Lower lobe of right lung (tissue), 2 donors: ENCODE data around the gene ISM1. TPM values are rescaled to one million over a fixed set of nuclear protein-coding genes. Genes with fewer than 3 reads are reported as not detected.

Source experiments
- ATAC-seq, 2 donors: fragments of 200-7000 bp; cut with Tn5 transposase; one replicate each; pipeline ENCODE4 v1.9.1; 2020 to 2022; ENCODE audit warnings: mild to moderate bottlenecking in 2 of 2, moderate library complexity in 2 of 2
- DNase-seq: peaks from one replicate; pipeline ENCODE4 v3.0.0-alpha.2; 2020
- H3K27ac ChIP-seq: fragments of 200-600 bp; one replicate; pipeline ENCODE4 v1.8.0; 2022
- H3K27me3 ChIP-seq: fragments of 200-600 bp; one replicate; pipeline ENCODE4 v1.8.0; 2022; ENCODE audit warnings: low read depth
- H3K36me3 ChIP-seq: fragments of 200-600 bp; one replicate; pipeline ENCODE4 v1.8.0; 2022; ENCODE audit warnings: mild to moderate bottlenecking
- H3K4me1 ChIP-seq: fragments of 200-600 bp; one replicate; pipeline ENCODE4 v1.8.0; 2022
- H3K4me3 ChIP-seq: fragments of 200-600 bp; one replicate; pipeline ENCODE4 v1.8.0; 2022; ENCODE audit warnings: mild to moderate bottlenecking
- H3K9me3 ChIP-seq: fragments of 200-600 bp; one replicate; pipeline ENCODE4 v1.8.0; 2022
- CTCF ChIP-seq: fragments of 200-600 bp; IDR thresholded peaks from one replicate; pipeline ENCODE4 v1.8.0; 2022; ENCODE audit warnings: antibody characterized with exemption, mild to moderate bottlenecking
- intact Hi-C: fragments of 100-400 bp; cut with DNase I; formaldehyde crosslinking; loops from one replicate; pipeline ENCODE4 v1.11.0; 2022
- total RNA-seq: library from RNA; stranded (reverse); fragmentation: NEBNext Ultra II Directional; extraction: Animal tissue kit (Norgen Biotek cat#: 25700); gene quantifications from one replicate; pipeline ENCODE4 v1.2.1, GENCODE V29; 2021
- donor health status: DM: no; HTN: yes; CAD: no; lungs with severe emphysema.

Gene ISM1
- total RNA-seq, 1 donor from 2014 or later = 8.4 TPM

DNA sequence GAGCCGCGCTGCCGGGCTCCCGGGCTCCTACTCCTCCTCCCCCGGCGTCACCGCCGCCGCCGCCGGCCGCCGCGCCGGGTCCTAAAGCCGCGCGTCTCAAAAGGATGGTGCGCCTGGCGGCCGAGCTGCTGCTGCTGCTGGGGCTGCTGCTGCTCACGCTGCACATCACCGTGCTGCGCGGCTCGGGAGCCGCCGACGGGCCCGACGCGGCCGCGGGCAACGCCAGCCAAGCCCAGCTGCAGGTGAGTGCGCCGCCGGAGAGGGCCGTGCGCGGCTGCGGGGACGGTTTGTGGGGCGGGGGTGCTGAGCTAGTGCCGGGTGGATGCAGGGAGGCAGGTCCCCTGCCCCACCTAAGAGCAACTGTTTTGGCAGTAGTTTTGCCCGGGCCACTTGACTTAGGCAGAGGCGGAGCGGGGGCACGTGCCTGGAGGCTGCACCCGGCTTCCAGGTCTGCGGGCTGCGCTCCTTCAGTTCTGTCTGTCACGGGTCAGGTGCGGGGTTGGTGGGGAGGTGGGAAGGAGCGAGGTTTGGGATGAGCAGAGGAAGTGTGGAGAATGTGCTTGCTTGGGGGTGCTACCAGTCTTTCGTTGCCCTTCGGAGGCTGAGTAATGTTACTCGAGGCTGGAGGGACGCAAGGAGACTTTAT, 722 bp downstream of the ISM1 start:
- Histone ChIP-seq H3K9me3 (peaks cover 5% of the 10 kb centered on the region), H3K27ac (no peak overlapping the region), H3K4me1 (peaks cover 19% of the 10 kb centered on the region), H3K27me3 (peaks cover 25% of the 10 kb centered on the region), H3K36me3 (no peaks in the 10 kb centered on the region), H3K4me3 (peak overlapping the region; percentile 62)
- TF ChIP-seq CTCF = no peak
- peak; percentile 69 for DNase-seq
- peak; percentile 75 to 82 for ATAC-seq
- intact Hi-C loops = no loop called here

GRCh38 chr20:13222319-13222716, 1.2 kb downstream of the ISM1 start:
- Histone ChIP-seq H3K4me3 (peak overlapping the region; percentile 62), H3K27me3 (peaks cover 25% of the 10 kb centered on the region), H3K4me1 (peaks cover 19% of the 10 kb centered on the region), H3K9me3 (peaks cover 8% of the 10 kb centered on the region), H3K36me3 (no peaks in the 10 kb centered on the region), H3K27ac (no peak overlapping the region)
- intact Hi-C loops = no loop called here
- DNase-seq = no peak
- TF ChIP-seq CTCF = no peak
- no peak for ATAC-seq

DNA sequence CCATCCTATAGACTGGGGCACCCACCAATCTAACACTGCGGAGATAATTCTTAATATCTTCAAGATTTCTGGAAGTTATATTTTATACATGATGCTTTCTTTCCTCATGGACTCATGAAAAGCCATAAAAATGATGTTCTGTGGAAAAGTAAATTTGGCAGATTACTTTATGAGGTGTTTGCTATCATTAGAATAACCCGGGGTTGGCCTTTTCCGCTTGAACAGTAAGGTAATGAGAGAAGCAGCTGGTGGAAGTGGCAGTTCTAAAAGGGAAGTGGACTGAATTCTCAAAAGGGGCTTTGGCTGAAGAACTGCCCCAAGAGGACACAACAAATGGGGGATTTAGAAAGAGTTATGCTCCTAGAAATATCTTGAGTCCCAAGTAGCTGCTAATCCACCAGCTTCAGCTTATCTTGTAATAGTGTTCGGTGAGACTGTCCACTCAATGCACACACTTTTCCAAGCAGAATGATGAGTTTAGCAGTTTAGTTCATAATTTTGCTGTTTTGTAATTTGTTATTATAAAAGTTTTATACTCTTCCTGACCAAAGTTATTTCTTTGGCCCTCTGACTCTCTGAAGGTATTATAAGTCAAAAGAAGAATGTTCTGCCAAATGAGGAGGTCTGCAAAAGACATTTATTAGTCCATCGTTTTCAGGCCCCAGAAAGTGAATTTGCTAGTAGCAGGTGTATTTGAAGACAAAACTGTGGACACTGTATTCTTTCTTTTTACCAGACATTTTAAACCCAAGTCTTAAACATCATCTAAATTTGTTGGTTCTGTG, 2.9 kb downstream of the ISM1 start:
- intact Hi-C loops = no loop called here
- H3K4me3 ChIP-seq = no peak overlapping the region
- DNase-seq = no peak
- ATAC-seq = no peak
- peaks cover 17% of the 10 kb centered on the region for H3K27me3 ChIP-seq
- H3K36me3 ChIP-seq = no peaks in the 10 kb centered on the region
- no peak overlapping the region for H3K27ac ChIP-seq
- TF ChIP-seq CTCF = no peak
- H3K9me3 ChIP-seq = peaks cover 8% of the 10 kb centered on the region
- H3K4me1 ChIP-seq = peaks cover 19% of the 10 kb centered on the region

- no peak for ATAC-seq
- no peak overlapping the region for H3K27ac ChIP-seq
- no peak for DNase-seq
- H3K4me1 ChIP-seq = peaks cover 14% of the 10 kb centered on the region
- H3K27me3 ChIP-seq = no peaks in the 10 kb centered on the region
- intact Hi-C loops = no loop called here
- peaks cover 8% of the 10 kb centered on the region for H3K9me3 ChIP-seq
- no peak for TF ChIP-seq CTCF
- H3K4me3 ChIP-seq = no peak overlapping the region
- H3K36me3 ChIP-seq = no peaks in the 10 kb centered on the region
These were observed 5.3 kb downstream of the ISM1 start for GRCh38 chr20:13226367-13226766.

DNA sequence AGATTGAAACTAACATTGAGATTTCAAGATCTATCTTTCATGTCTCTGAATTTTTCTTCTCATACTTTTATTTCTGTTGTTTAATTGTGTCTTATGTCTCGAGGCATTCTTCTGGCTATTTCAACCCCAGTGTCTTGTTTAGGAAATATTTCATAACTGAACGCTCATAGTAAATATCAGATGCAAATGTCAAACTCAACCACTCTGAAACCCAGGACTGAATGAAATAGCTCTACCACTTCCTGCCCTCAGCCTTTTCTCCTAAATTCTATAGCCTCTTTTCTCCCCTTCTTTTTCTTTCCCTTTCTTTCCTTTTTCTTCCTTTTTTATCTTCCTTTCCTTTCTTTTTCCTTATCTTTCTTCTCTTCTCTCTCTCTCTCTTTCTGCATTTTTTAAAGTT, 7.7 kb downstream of the ISM1 start:
- no peak for TF ChIP-seq CTCF
- Histone ChIP-seq H3K36me3 (no peaks in the 10 kb centered on the region), H3K27ac (no peak overlapping the region), H3K4me3 (no peak overlapping the region), H3K9me3 (peaks cover 8% of the 10 kb centered on the region), H3K27me3 (no peaks in the 10 kb centered on the region), H3K4me1 (peaks cover 6% of the 10 kb centered on the region)
- ATAC-seq (no peak), DNase-seq (no peak)
- intact Hi-C loops = no loop called here
